H9 (cell line): ENCODE results near the gene MAP2K2. TPM values are rescaled to one million over a fixed set of nuclear protein-coding genes. Genes with fewer than 3 reads are reported as not detected.

Experiments
- DNase-seq: peaks from one replicate; pipeline ENCODE4 v3.0.0-alpha.2; 2017
- H2AFZ ChIP-seq: one replicate; pipeline ENCODE4 v1.6.1; 2013; ENCODE audit warnings: mild to moderate bottlenecking, low read length, control low read depth, moderate library complexity
- H2AK5ac ChIP-seq: 2 replicates; pipeline ENCODE4 v1.6.1; 2013; ENCODE audit warnings: low read length, control low read depth, mixed read lengths; ENCODE audit not compliant: insufficient read length
- H2BK120ac ChIP-seq: one replicate; pipeline ENCODE4 v1.6.1; 2013; ENCODE audit warnings: low read depth, mild to moderate bottlenecking, low read length, control low read depth, inconsistent platforms; ENCODE audit not compliant: poor library complexity, severe bottlenecking
- H2BK12ac ChIP-seq: 2 replicates; pipeline ENCODE4 v1.6.1; 2013; ENCODE audit warnings: low read length, control low read depth, mixed read lengths, low read depth; ENCODE audit not compliant: insufficient read length
- H2BK15ac ChIP-seq: 2 replicates; pipeline ENCODE4 v1.6.1; 2013; ENCODE audit warnings: low read depth, low read length, control low read depth
- H2BK20ac ChIP-seq: one replicate; pipeline ENCODE4 v1.6.1; 2013; ENCODE audit warnings: low read depth, mild to moderate bottlenecking, low read length, control low read depth, inconsistent platforms; ENCODE audit not compliant: poor library complexity, severe bottlenecking
- H2BK5ac ChIP-seq: 2 replicates; pipeline ENCODE4 v1.6.1; 2013; ENCODE audit warnings: low read length, control low read depth, mixed read lengths; ENCODE audit not compliant: insufficient read length
- H3K14ac ChIP-seq: 2 replicates; pipeline ENCODE4 v1.6.1; 2013; ENCODE audit warnings: low read length, control low read depth; ENCODE audit not compliant: insufficient read depth
- H3K18ac ChIP-seq: 2 replicates; pipeline ENCODE4 v1.6.1; 2013; ENCODE audit warnings: low read depth, mild to moderate bottlenecking, mixed read lengths, low read length, control low read depth; ENCODE audit not compliant: insufficient read length
- H3K23ac ChIP-seq: 2 replicates; pipeline ENCODE4 v1.6.1; 2013; ENCODE audit warnings: low read length, control low read depth, mixed read lengths, low read depth; ENCODE audit not compliant: insufficient read length
- H3K23me2 ChIP-seq: 2 replicates; pipeline ENCODE4 v1.6.1; 2013; ENCODE audit warnings: low read depth, mild to moderate bottlenecking, mixed read lengths, low read length, control low read depth; ENCODE audit not compliant: insufficient read length, poor library complexity, severe bottlenecking
- H3K27ac ChIP-seq: 2 replicates; pipeline ENCODE4 v1.5.1; 2013; ENCODE audit warnings: low read length, control low read depth, mixed read lengths, low read depth; ENCODE audit not compliant: insufficient read length
- H3K27me3 ChIP-seq: 2 replicates; pipeline ENCODE4 v1.6.1; 2013; ENCODE audit warnings: low read length, control low read depth, inconsistent platforms; ENCODE audit not compliant: insufficient read depth
- H3K4ac ChIP-seq: 2 replicates; pipeline ENCODE4 v1.6.1; 2013; ENCODE audit warnings: low read depth, mild to moderate bottlenecking, control low read depth, inconsistent platforms, low read length, moderate library complexity
- H3K4me1 ChIP-seq: 2 replicates; pipeline ENCODE4 v1.6.1; 2013; ENCODE audit warnings: low read length, control low read depth, inconsistent platforms; ENCODE audit not compliant: insufficient read depth
- H3K4me2 ChIP-seq: 2 replicates; pipeline ENCODE4 v1.6.1; 2013; ENCODE audit warnings: low read length, control low read depth, mixed read lengths; ENCODE audit not compliant: insufficient read length, insufficient read depth
- H3K56ac ChIP-seq: 2 replicates; pipeline ENCODE4 v1.6.1; 2013; ENCODE audit warnings: low read depth, mild to moderate bottlenecking, mixed read lengths, low read length, control low read depth; ENCODE audit not compliant: insufficient read length
- H3K79me1 ChIP-seq: 2 replicates; pipeline ENCODE4 v1.6.1; 2013; ENCODE audit warnings: low read depth, mild to moderate bottlenecking, moderate library complexity, low read length, control low read depth, inconsistent platforms; ENCODE audit not compliant: insufficient read depth, poor library complexity, severe bottlenecking
- H3K79me2 ChIP-seq: 2 replicates; pipeline ENCODE4 v1.6.1; 2013; ENCODE audit warnings: low read length, control low read depth, inconsistent platforms; ENCODE audit not compliant: insufficient read depth
- H3K9ac ChIP-seq: 2 replicates; pipeline ENCODE4 v1.6.1; 2013; ENCODE audit warnings: low read length, control low read depth, mixed read lengths; ENCODE audit not compliant: insufficient read length; ENCODE audit errors: extremely low read depth
- H3K9me3 ChIP-seq: one replicate; pipeline ENCODE4 v1.6.1; 2013; ENCODE audit warnings: low read depth, low read length, inconsistent platforms; ENCODE audit not compliant: control insufficient read depth
- H3T11ph ChIP-seq: one replicate; pipeline ENCODE4 v1.6.1; 2013; ENCODE audit warnings: mild to moderate bottlenecking, low read length, control low read depth, inconsistent platforms
- H4K20me1 ChIP-seq: one replicate; pipeline ENCODE4 v1.6.1; 2013; ENCODE audit not compliant: control insufficient read depth, insufficient read length, insufficient read depth
- H4K5ac ChIP-seq: 2 replicates; pipeline ENCODE4 v1.6.1; 2013; ENCODE audit warnings: low read depth, mild to moderate bottlenecking, mixed read lengths, low read length, control low read depth; ENCODE audit not compliant: insufficient read length
- H4K8ac ChIP-seq: replicated peaks from 2 replicates; pipeline ENCODE4 v1.6.1; 2013; ENCODE audit warnings: low read length, control low read depth, mixed read lengths, low read depth; ENCODE audit not compliant: insufficient read length
- H4K91ac ChIP-seq: 2 replicates; pipeline ENCODE4 v1.6.1; 2013; ENCODE audit warnings: low read depth, mild to moderate bottlenecking, moderate library complexity, mixed read lengths, low read length, control low read depth; ENCODE audit not compliant: insufficient read length
- H3K27ac Mint-ChIP-seq, 3 experiments: 2 replicates in 2 of 3; 3 replicates in 1 of 3; pipeline ENCODE4 v1.8.0; 2020 to 2021; ENCODE audit warnings: mixed read lengths in 3 of 3, mild to moderate bottlenecking in 1 of 3, moderate library complexity in 1 of 3
- H3K27me3 Mint-ChIP-seq: 2 replicates; pipeline ENCODE4 v1.8.0; 2021; ENCODE audit warnings: low read depth, mild to moderate bottlenecking, moderate library complexity, mixed read lengths
- H3K36me3 Mint-ChIP-seq, 3 experiments: 2 replicates in 2 of 3; 3 replicates in 1 of 3; pipeline ENCODE4 v1.8.0; 2020 to 2021; ENCODE audit warnings: low read depth in 3 of 3, mixed read lengths in 3 of 3; ENCODE audit not compliant: insufficient read depth in 1 of 3
- H3K4me1 Mint-ChIP-seq, 2 experiments: 2 replicates each; pipeline ENCODE4 v1.8.0; 2020; ENCODE audit warnings: mixed read lengths in 2 of 2
- H3K4me3 Mint-ChIP-seq, 2 experiments: 2 replicates in 1 of 2; 3 replicates in 1 of 2; pipeline ENCODE4 v1.8.0; 2020 to 2021; ENCODE audit warnings: mild to moderate bottlenecking in 2 of 2, mixed read lengths in 2 of 2, moderate library complexity in 1 of 2
- H3K9me3 Mint-ChIP-seq, 2 experiments: 2 replicates in 1 of 2; 3 replicates in 1 of 2; pipeline ENCODE4 v1.8.0; 2020; ENCODE audit warnings: mild to moderate bottlenecking in 2 of 2, mixed read lengths in 2 of 2, moderate library complexity in 1 of 2
- WGBS: extraction: QIAGEN DNeasy Blood & Tissue Kit; methylation state at CpG from one replicate; pipeline ENCODE4 v1.1.7; 2013; ENCODE audit warnings: missing lambda C conversion rate, low lambda C conversion rate, mixed read lengths; ENCODE audit not compliant: insufficient read length; ENCODE audit errors: extremely low coverage; 5-methylcytosine and 5-hydroxymethylcytosine counted together
- total RNA-seq: library from RNA; stranded (reverse); gene quantifications from 2 replicates; pipeline ENCODE4 v1.2.1, GENCODE V29; 2021
- TF ChIP-seq, protein P1 (sequence below): fragments of 200-600 bp; sonication (generic); conservative IDR thresholded peaks from 3 replicates; pipeline ENCODE4 v1.8.0; 2021; ENCODE audit warnings: antibody characterized with exemption, mild to moderate bottlenecking

The MAP2K2 gene
- total RNA-seq, 1 experiment from 2014 or later: 167 TPM

GRCh38 chr19:4045597-4046361 is 78.1 kb downstream of the MAP2K2 start:
- Histone ChIP-seq H2BK5ac (no peak overlapping the region), H3K9ac (no peak overlapping the region), H2BK20ac (no peak overlapping the region), H2BK15ac (no peak overlapping the region), H2BK12ac (no peak overlapping the region), H3K4ac (no peak overlapping the region), H3T11ph (no peak overlapping the region), H3K79me2 (peaks cover 2% of the 10 kb centered on the region; the same call in 1 of the 2 replicates), H3K27me3 (no peaks in the 10 kb centered on the region), H2BK120ac (no peak overlapping the region), H3K23me2 (no peaks in the 10 kb centered on the region), H4K5ac (no peak overlapping the region), H4K91ac (no peak overlapping the region), H3K14ac (no peak overlapping the region), H3K4me2 (no peak overlapping the region), H3K79me1 (no peaks in the 10 kb centered on the region), H3K9me3 (no peaks in the 10 kb centered on the region), H3K4me1 (no peaks in the 10 kb centered on the region), H2AK5ac (no peak overlapping the region), H3K18ac (no peak overlapping the region), H4K8ac (no peak overlapping the region), H3K27ac (no peak overlapping the region), H2AFZ (no peak overlapping the region), H3K56ac (no peak overlapping the region), H4K20me1 (no peaks in the 10 kb centered on the region), H3K23ac (no peak overlapping the region)
- TF ChIP-seq, protein P1, sequence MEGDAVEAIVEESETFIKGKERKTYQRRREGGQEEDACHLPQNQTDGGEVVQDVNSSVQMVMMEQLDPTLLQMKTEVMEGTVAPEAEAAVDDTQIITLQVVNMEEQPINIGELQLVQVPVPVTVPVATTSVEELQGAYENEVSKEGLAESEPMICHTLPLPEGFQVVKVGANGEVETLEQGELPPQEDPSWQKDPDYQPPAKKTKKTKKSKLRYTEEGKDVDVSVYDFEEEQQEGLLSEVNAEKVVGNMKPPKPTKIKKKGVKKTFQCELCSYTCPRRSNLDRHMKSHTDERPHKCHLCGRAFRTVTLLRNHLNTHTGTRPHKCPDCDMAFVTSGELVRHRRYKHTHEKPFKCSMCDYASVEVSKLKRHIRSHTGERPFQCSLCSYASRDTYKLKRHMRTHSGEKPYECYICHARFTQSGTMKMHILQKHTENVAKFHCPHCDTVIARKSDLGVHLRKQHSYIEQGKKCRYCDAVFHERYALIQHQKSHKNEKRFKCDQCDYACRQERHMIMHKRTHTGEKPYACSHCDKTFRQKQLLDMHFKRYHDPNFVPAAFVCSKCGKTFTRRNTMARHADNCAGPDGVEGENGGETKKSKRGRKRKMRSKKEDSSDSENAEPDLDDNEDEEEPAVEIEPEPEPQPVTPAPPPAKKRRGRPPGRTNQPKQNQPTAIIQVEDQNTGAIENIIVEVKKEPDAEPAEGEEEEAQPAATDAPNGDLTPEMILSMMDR: no peak
- H3K4me3 Mint-ChIP-seq: no peak overlapping the region
- peaks cover 0 to 14% of the 10 kb centered on the region in 2 experiments; a peak in 2 of 4 replicates for H3K4me1 Mint-ChIP-seq
- peaks cover 1% of the 10 kb centered on the region; the same call in 1 of the 2 replicates for H3K27me3 Mint-ChIP-seq
- DNase-seq: no peak
- no peaks in the 10 kb centered on the region; a peak in 1 of 5 replicates for H3K9me3 Mint-ChIP-seq
- H3K27ac Mint-ChIP-seq: peak overlapping the region in 1 of 3 experiments; percentile 89; a peak in 1 of 7 replicates
- H3K36me3 Mint-ChIP-seq: peaks cover 8 to 26% (median 26%) of the 10 kb centered on the region in 3 experiments; a peak in 5 of 7 replicates
- WGBS: no CpG with 5 or more reads among the region's 32 CpGs
